Measurements from ENCODE around the gene VPS4A.

GRCh38 chr16:69329369-69330285 is 18.5 kb downstream of the VPS4A start:
- TF ChIP-seq POLR2A (IDR thresholded peaks at IDR 0.05; ENCODE audit: low read length) (no peak), GATA1 (IDR thresholded peaks at IDR 0.05; ENCODE audit: low read depth, low read length) (no peak)
